Left ventricle myocardium inferior (tissue), 1 donor: ENCODE data around the gene MACC1. TPM values are rescaled to one million over a fixed set of nuclear protein-coding genes. Genes with fewer than 3 reads are reported as not detected.

Experiments
- DNase-seq: peaks from one replicate; pipeline ENCODE4 v3.0.0-alpha.2; 2020
- H3K27ac ChIP-seq: fragments of 200-600 bp; replicated peaks from 2 replicates; pipeline ENCODE4 v1.8.0; 2021
- H3K27me3 ChIP-seq: fragments of 200-600 bp; 2 replicates; pipeline ENCODE4 v1.8.0; 2021; ENCODE audit warnings: low read depth
- H3K36me3 ChIP-seq: fragments of 200-600 bp; 2 replicates; pipeline ENCODE4 v1.8.0; 2021
- H3K4me1 ChIP-seq: fragments of 200-600 bp; 2 replicates; pipeline ENCODE4 v1.8.0; 2021
- H3K4me3 ChIP-seq: fragments of 200-600 bp; 2 replicates; pipeline ENCODE4 v1.8.0; 2021; ENCODE audit warnings: mild to moderate bottlenecking, moderate library complexity
- H3K9me3 ChIP-seq: fragments of 200-600 bp; replicated peaks from 2 replicates; pipeline ENCODE4 v1.8.0; 2021
- intact Hi-C: fragments of 100-400 bp; cut with micrococcal nuclease; formaldehyde crosslinking; loops from one replicate; pipeline ENCODE4 v1.11.0; 2022
- total RNA-seq: library from RNA; stranded (reverse); fragmentation: NEBNext Ultra II Directional; extraction: Animal tissue kit (Norgen Biotek cat#: 25700); gene quantifications from one replicate; pipeline ENCODE4 v1.2.1, GENCODE V29; 2021
- TF ChIP-seq, protein P1 (sequence below): fragments of 200-600 bp; IDR thresholded peaks from 2 replicates; pipeline ENCODE4 v1.8.0; 2021; ENCODE audit warnings: antibody characterized with exemption, mild to moderate bottlenecking, borderline replicate concordance
- donor health status: DM: no; HTN: yes; CAD: no; lungs with severe emphysema.

The MACC1 gene
- total RNA-seq, 1 donor from 2014 or later = 0.03 TPM

DNA sequence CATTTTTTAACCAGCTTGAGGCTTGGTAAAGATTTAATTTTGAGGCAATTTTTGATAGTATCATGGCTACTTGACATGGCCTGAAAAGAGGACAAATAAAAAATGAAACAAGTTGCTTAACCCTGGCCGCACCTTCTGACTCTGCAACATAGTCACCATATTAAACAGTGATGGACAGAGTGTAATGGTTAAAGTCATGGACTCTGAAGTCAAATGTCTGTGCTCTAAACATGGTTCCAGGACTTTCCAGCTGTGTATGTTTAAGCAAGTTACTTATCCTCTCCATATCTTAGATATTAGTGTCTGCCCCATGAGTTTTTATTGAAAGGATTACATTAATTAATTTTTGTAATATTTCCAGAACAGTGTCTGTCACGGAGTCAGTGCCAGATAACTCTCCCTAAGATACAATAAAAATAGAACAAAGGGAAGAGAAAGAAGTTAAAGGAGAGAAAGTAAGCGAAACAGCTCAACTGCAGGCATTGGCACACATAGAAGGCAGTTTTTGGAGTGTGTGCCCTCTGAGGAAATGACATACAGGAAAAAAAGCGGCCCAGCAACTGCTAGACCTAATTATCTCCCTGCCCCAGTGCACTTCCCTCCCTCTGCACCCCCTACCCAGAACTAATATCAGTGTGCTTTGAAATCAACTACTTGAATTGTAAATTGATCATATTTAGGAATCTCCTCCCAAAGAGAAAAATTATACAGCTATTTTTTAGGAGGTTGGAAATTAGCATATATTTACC, 65.3 kb downstream of the MACC1 start:
- Histone ChIP-seq H3K9me3 (no peaks in the 10 kb centered on the region), H3K36me3 (no peaks in the 10 kb centered on the region), H3K27ac (no peak overlapping the region), H3K27me3 (no peaks in the 10 kb centered on the region), H3K4me1 (no peaks in the 10 kb centered on the region), H3K4me3 (no peak overlapping the region)
- DNase-seq = no peak
- intact Hi-C loops = no loop called here
- TF ChIP-seq, protein P1, sequence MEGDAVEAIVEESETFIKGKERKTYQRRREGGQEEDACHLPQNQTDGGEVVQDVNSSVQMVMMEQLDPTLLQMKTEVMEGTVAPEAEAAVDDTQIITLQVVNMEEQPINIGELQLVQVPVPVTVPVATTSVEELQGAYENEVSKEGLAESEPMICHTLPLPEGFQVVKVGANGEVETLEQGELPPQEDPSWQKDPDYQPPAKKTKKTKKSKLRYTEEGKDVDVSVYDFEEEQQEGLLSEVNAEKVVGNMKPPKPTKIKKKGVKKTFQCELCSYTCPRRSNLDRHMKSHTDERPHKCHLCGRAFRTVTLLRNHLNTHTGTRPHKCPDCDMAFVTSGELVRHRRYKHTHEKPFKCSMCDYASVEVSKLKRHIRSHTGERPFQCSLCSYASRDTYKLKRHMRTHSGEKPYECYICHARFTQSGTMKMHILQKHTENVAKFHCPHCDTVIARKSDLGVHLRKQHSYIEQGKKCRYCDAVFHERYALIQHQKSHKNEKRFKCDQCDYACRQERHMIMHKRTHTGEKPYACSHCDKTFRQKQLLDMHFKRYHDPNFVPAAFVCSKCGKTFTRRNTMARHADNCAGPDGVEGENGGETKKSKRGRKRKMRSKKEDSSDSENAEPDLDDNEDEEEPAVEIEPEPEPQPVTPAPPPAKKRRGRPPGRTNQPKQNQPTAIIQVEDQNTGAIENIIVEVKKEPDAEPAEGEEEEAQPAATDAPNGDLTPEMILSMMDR = no peak

DNA sequence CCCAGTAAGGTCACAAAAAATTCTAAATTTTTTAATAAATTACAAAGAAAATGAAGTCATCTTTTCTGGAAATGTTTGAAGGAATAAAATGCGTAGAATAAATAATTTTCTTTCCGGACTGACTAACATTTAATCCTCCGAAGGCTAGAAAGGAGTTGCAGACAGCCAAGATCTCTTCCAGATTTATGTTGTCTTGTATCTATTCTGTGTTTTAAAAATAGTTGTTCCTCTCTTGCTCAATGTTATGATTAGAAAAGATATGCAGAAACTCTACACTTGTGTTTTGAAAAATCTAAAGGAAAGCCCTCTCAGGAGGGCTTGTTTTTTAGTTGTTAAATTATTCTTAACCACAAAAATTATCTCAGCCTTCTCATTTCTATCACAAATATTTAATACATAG, 70.7 kb downstream of the MACC1 start:
- TF ChIP-seq, protein P1 = no peak
- intact Hi-C loops = no loop called here
- H3K4me3 ChIP-seq = no peak overlapping the region
- H3K27ac ChIP-seq = no peak overlapping the region
- no peaks in the 10 kb centered on the region for H3K36me3 ChIP-seq
- no peak for DNase-seq
- H3K4me1 ChIP-seq = no peaks in the 10 kb centered on the region
- no peaks in the 10 kb centered on the region for H3K27me3 ChIP-seq
- no peaks in the 10 kb centered on the region for H3K9me3 ChIP-seq

DNA sequence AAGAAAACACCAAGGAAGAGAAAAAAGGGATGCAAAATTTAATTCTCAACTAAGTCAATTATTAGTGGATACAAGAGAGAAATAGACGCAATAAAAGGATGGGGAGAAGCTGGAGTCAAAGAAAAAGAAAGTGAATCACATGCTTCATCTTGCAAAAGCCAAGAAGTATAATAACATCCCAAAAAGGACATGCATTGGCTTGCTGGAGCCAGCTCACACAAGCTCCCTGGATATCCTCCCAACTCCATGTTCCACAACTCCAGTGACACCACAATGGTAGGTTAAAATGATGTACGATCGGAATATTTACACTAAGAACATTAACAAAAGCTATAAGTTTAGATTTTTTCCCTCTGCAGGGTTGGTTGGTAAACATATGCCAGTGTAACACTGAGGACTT, 72.4 kb downstream of the MACC1 start:
- Histone ChIP-seq H3K4me1 (no peaks in the 10 kb centered on the region), H3K36me3 (no peaks in the 10 kb centered on the region), H3K4me3 (no peak overlapping the region), H3K27me3 (no peaks in the 10 kb centered on the region), H3K9me3 (no peaks in the 10 kb centered on the region), H3K27ac (no peak overlapping the region)
- TF ChIP-seq, protein P1 = no peak
- no peak for DNase-seq
- intact Hi-C loops = no loop called here

DNA sequence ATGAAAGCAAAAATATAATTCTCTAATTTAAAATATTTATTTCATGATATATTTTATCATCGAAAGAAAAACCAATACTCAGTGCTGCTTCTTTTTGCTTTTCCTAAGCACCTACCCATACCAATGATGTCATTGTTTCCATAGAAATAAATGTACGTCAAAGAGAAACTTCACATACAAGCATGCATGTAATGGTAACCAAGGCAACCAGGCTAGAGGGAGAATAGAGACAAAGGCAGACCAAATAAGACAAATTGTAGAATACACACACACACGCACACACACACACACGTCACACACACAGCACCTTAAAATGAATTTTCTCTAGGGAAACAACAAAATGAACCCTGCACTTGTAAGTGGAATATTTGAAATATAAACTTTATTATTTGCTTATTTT, 75.5 kb downstream of the MACC1 start:
- no peak for DNase-seq
- intact Hi-C loops = no loop called here
- no peak overlapping the region for H3K27ac ChIP-seq
- H3K9me3 ChIP-seq = no peaks in the 10 kb centered on the region
- no peaks in the 10 kb centered on the region for H3K36me3 ChIP-seq
- peaks cover 6% of the 10 kb centered on the region for H3K27me3 ChIP-seq
- TF ChIP-seq, protein P1 = no peak
- no peak overlapping the region for H3K4me3 ChIP-seq
- no peaks in the 10 kb centered on the region for H3K4me1 ChIP-seq

DNA sequence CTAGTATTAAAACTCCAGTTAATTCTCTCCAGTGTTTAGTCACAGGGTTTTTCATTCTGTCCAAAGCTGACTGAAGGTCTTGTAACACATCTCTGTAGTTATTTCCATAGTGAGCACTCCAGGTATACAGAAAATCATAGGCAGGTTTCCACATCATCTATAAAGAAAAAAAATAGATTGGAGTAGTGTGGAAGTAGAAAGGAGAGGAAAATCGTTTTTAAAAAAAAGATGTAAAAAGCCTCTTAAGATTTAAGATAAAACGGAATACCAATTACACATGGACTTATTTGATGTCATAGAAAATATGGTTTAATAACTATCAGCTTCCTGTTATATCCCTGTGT, 76.2 kb downstream of the MACC1 start:
- H3K27ac ChIP-seq = no peak overlapping the region
- DNase-seq = no peak
- no peaks in the 10 kb centered on the region for H3K9me3 ChIP-seq
- intact Hi-C loops = no loop called here
- TF ChIP-seq, protein P1 = no peak
- no peaks in the 10 kb centered on the region for H3K36me3 ChIP-seq
- H3K4me1 ChIP-seq = no peaks in the 10 kb centered on the region
- peaks cover 6% of the 10 kb centered on the region for H3K27me3 ChIP-seq
- H3K4me3 ChIP-seq = no peak overlapping the region
